Stimulated activated CD4-positive, alpha-beta T cell treated with anti-CD3 and anti-CD28 coated beads, Interleukin-4, amount 100 ng/mL, for 4 hours (primary cell): Measurements from ENCODE around the gene ZC3H8.
"Not testable (repeated sequence)": the region's sequence is repeated elsewhere in the genome, so short reads cannot be mapped to it uniquely, and the experiment has no call there.

Experiments used
- DNase-seq, 2 experiments: peaks; one replicate each; pipeline ENCODE4 v3.0.0-alpha.2; 2020

Gene ZC3H8

GRCh38 chr2:112259509-112260294, 4.9 kb upstream of the ZC3H8 start:
- peak; percentile 76 to 78 for DNase-seq

DNA sequence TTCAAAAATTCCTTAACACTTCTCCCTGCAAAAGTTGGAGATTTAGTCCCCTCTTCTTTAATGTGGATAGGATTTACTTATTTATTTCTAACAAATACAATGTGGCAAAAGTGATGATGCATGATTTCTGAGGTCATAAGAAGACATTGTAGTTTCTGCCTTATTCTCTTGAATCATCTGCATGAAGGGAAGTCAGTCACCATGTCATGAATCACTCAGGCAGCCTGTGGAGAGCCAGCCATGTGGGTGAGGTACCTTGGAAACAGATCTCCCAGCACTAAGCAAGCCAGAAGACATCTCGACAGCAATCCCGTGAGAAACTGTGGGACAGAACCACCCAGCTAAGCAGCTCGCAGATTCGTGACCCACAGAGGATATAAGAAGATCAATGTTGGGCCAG, 2.7 kb upstream of the ZC3H8 start:
- DNase-seq = no peak

DNA sequence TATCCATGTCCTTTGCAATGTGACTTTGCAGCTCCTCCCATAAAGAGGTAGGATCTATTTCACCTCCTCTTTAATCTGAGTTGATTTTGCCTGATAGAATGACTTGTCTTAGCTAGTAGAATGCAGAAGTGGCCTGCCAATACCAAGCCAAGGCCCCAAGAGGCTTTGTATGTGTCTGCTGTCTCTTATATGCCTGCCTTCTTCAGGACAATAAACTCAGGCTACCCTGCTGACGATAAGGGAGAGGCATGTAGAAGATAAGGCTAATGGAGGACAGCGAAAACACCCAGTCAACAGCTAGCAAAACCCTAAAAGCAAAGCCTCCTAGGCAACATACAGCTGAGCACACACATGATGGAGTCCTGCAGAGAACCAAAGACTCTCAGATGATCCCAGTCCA, 1.8 kb upstream of the ZC3H8 start:
- no peak for DNase-seq

GRCh38 chr2:112255875-112256274, 1.0 kb upstream of the ZC3H8 start:
- DNase-seq = no peak

DNA sequence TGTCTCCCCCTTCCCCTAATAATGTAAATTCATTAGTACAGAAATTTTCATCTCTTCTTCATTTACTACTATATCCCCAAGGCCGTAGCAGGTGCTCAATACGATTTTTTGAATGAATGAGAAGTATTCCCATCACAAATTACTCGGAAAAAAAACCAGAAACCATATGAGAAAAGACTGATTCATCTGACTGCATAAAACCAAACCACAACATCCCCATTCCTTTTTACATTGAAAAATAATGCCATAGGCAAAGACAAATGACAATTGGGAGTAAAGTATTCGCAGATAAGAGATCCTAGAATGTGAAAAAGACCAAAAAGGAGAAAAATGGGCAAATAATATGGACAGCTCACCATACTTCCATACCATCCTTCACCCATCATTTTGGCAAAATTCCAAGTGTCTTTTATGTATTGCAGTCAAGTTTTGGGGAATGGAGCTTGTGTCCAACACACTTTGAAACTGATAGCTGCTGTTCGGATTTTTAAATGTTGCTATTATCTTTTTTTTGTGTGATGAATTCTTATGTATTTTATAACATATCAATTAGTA, 1.5 kb downstream of the ZC3H8 start:
- DNase-seq = no peak

- DNase-seq = no peak
Observed at GRCh38 chr2:112251271-112251670, 3.6 kb downstream of the ZC3H8 start.

GRCh38 chr2:112244854-112245253, 10.0 kb downstream of the ZC3H8 start:
- no peak for DNase-seq

GRCh38 chr2:112243233-112243632, 11.6 kb downstream of the ZC3H8 start:
- no peak for DNase-seq

DNA sequence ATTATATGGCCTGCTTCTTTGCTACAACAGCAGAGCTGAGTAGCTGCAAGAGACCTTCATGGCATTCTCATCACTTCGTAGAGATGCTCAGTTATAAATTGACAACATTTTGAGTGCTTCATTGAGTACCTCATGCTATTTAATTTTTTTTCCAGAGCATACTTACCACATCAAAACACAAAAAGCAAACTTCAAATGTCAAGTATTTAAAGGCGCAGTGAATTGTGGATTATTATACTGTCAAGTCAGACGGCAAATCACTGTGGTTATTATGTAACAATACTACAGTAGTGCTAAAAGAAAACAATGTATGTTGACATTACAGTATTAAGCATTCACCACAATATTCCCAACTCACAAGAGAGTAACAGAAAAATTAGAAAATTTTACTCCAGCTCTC, 12.5 kb downstream of the ZC3H8 start:
- DNase-seq = no peak

- no peak for DNase-seq
Observed at GRCh38 chr2:112239862-112240261, 15.0 kb downstream of the ZC3H8 start.

- DNase-seq = no peak
Observed at GRCh38 chr2:112230371-112230770, 24.5 kb downstream of the ZC3H8 start.

GRCh38 chr2:112229348-112229747, 25.5 kb downstream of the ZC3H8 start:
- no peak for DNase-seq

DNA sequence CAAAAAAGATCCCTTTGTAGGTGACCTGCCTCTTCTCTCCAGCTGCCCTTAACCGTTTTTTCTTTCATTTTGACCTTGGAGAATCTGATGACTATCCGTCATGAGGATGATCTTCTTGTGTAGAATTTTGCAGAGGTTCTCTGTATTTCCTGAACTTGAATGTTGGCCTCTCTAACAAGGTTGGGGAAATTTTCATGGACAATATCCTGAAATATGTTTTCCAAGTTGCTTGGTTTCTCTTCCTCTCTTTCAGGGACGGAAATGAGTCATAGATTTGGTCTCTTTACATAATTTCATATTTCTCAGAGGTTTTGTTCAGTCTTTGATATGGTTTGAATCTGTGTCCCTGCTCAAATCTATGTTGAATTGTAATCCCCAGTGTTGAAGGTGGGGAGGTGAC, 34.0 kb downstream of the ZC3H8 start:
- DNase-seq = no peak

- DNase-seq = no peak
Observed at GRCh38 chr2:112220186-112220585, 34.7 kb downstream of the ZC3H8 start.

GRCh38 chr2:112217854-112218253, 37.0 kb downstream of the ZC3H8 start:
- no peak for DNase-seq

DNA sequence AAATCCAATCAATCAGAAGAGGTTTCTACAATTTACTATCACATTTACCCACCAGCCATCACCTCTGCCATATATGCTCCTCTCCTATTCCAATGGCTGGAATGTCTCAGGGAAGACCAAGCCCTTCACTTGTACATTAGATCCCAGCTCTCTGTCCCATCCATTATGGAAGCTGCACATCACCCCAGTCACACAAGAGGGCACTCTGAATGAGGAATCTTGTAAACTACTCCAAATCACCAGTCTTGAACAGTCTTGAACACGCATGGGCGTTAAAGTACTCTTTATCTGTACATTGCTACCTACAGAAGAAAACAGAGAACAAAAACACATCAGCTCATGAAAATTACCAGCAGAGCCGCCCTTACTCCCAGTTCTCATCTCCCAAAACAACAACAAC, 38.7 kb downstream of the ZC3H8 start:
- DNase-seq = no peak

DNA sequence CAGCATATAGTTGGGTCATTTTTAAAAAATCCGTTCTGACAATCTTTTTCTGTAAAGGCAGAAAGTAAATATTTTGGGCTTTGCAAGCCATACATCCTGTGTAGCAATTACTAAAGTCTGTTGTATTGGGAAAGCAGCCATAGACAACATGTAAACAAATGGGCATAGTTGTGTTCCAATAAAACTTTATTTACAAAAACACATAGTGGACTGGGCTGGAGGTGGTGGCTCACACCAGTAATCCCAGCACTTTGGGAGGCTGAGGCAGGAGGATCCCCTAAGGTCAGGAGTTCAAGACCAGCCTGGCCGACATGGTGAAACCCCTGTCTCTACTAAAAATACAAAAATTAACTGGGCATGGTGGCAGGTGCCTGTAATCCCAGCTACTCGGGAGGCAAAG, 46.9 kb downstream of the ZC3H8 start:
- DNase-seq = not testable (repeated sequence)

GRCh38 chr2:112204411-112204810, 50.4 kb downstream of the ZC3H8 start:
- no peak for DNase-seq

- DNase-seq = no peak
Observed at GRCh38 chr2:112201696-112202430, 53.0 kb downstream of the ZC3H8 start.

DNA sequence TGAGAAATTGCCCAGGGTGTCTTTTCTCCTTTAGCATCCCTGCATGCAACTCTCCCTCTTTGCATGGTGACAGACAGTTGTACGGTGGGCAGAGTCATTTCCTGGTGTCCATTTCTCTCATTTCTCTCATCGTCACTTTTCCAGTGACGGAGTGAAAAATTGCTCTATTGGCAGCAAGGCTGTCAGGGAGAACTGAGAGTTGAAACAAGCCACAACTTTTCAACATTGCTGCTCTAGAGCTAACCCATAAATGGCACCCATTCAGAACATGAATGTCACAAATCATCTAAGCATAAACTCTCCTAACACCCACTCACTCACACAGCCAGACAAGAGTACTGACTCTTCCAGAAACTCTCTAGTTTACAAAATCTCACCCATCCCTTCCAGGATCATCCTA, 55.7 kb downstream of the ZC3H8 start:
- no peak for DNase-seq

GRCh38 chr2:112198780-112199179, 56.1 kb downstream of the ZC3H8 start:
- DNase-seq = no peak

- DNase-seq = no peak
Observed at GRCh38 chr2:112197868-112198267, 57.0 kb downstream of the ZC3H8 start.

- no peak for DNase-seq
Observed at GRCh38 chr2:112195950-112196349, 58.9 kb downstream of the ZC3H8 start.

DNA sequence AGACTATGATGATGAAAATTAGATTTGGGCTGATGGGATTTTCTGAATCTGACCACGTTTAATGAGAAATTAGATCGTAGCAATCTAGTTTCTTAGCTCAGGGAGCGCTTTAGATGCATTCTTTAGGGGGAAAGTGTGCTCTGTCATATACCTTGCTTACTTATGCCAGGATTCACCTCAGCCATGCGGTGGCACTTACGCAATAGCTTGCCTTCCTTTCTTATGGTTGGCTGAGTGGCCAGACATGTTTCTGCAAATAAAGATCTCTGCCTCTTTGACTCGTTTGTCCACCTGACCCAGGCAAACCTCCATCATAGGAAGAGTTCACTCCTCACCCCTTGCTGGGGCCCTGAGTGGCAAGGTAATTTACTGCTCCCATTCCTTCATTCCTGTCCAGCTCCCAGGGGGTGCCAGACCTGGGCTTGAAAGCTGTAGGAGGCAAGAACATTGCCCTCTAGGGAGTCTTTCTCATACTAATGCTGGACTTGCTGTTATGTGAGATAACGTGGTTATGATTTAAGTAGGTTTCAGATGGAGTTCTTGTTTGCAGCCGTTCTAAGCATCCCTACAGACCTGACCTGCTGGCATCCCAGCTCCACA, 59.6 kb downstream of the ZC3H8 start:
- no peak for DNase-seq
